Loucy (cell line): Measurements from ENCODE around the gene AGPAT3.

Source experiments
- H2AFZ ChIP-seq: fragments of 200-600 bp; sonication (generic); 2 replicates; pipeline ENCODE4 v1.6.0; 2016; ENCODE audit warnings: antibody characterized with exemption, mild to moderate bottlenecking, low read length, moderate library complexity
- H3F3A ChIP-seq: fragments of 200-600 bp; 2 replicates; pipeline ENCODE4 v1.6.0; 2016; ENCODE audit warnings: antibody characterized with exemption, low read depth, mild to moderate bottlenecking
- H3K27me3 ChIP-seq: fragments of 200-600 bp; sonication (generic); 2 replicates; pipeline ENCODE4 v1.6.1; 2014; ENCODE audit warnings: low read length, mild to moderate bottlenecking; ENCODE audit not compliant: insufficient read depth, poor library complexity, severe bottlenecking
- H3K36me3 ChIP-seq: fragments of 200-600 bp; sonication (generic); 2 replicates; pipeline ENCODE4 v1.6.1; 2016; ENCODE audit warnings: low read length; ENCODE audit not compliant: insufficient read depth
- H3K4me1 ChIP-seq: fragments of 200-600 bp; sonication (generic); 2 replicates; pipeline ENCODE4 v1.5.1; 2014; ENCODE audit warnings: low read length, mild to moderate bottlenecking; ENCODE audit not compliant: insufficient read depth, poor library complexity, severe bottlenecking
- H3K4me2 ChIP-seq: fragments of 200-600 bp; sonication (generic); 2 replicates; pipeline ENCODE4 v1.6.0; 2014; ENCODE audit warnings: antibody characterized with exemption, low read length, low read depth, mild to moderate bottlenecking; ENCODE audit not compliant: poor library complexity, severe bottlenecking
- H3K4me3 ChIP-seq: fragments of 200-600 bp; sonication (generic); 2 replicates; pipeline ENCODE4 v1.5.1; 2014; ENCODE audit warnings: low read length, mild to moderate bottlenecking, mixed read lengths; ENCODE audit not compliant: poor library complexity, severe bottlenecking
- H3K79me2 ChIP-seq: fragments of 200-600 bp; sonication (generic); 2 replicates; pipeline ENCODE4 v1.6.1; 2014; ENCODE audit warnings: low read length; ENCODE audit not compliant: insufficient read depth
- H3K9ac ChIP-seq: fragments of 200-600 bp; sonication (generic); 2 replicates; pipeline ENCODE4 v1.6.0; 2014; ENCODE audit warnings: mild to moderate bottlenecking, low read depth, low read length, moderate library complexity; ENCODE audit not compliant: poor library complexity, severe bottlenecking
- H3K9me2 ChIP-seq: fragments of 200-600 bp; sonication (generic); replicated peaks from 2 replicates; pipeline ENCODE4 v1.6.1; 2016; ENCODE audit warnings: low read depth, low read length, mixed read lengths
- H3K9me3 ChIP-seq: fragments of 200-600 bp; sonication (generic); 2 replicates; pipeline ENCODE4 v1.6.1; 2014; ENCODE audit warnings: mild to moderate bottlenecking, antibody characterized with exemption, low read length, low read depth; ENCODE audit not compliant: insufficient read depth
- H4K20me1 ChIP-seq: fragments of 200-600 bp; sonication (generic); 2 replicates; pipeline ENCODE4 v1.6.0; 2014; ENCODE audit warnings: antibody characterized with exemption, low read length, mild to moderate bottlenecking; ENCODE audit not compliant: insufficient read depth, poor library complexity, severe bottlenecking
- EZH2phosphoT487 ChIP-seq: fragments of 200-600 bp; IDR thresholded peaks from 2 replicates; pipeline ENCODE4 v1.6.1; 2018; ENCODE audit warnings: antibody characterized with exemption, mild to moderate bottlenecking, moderate library complexity, borderline replicate concordance
- TF ChIP-seq, protein P1 (sequence below): fragments of 200-600 bp; sonication (generic); conservative IDR thresholded peaks from 2 replicates; pipeline ENCODE4 v1.5.1; 2014; ENCODE audit warnings: mild to moderate bottlenecking, antibody characterized with exemption, low read length

The AGPAT3 gene

DNA sequence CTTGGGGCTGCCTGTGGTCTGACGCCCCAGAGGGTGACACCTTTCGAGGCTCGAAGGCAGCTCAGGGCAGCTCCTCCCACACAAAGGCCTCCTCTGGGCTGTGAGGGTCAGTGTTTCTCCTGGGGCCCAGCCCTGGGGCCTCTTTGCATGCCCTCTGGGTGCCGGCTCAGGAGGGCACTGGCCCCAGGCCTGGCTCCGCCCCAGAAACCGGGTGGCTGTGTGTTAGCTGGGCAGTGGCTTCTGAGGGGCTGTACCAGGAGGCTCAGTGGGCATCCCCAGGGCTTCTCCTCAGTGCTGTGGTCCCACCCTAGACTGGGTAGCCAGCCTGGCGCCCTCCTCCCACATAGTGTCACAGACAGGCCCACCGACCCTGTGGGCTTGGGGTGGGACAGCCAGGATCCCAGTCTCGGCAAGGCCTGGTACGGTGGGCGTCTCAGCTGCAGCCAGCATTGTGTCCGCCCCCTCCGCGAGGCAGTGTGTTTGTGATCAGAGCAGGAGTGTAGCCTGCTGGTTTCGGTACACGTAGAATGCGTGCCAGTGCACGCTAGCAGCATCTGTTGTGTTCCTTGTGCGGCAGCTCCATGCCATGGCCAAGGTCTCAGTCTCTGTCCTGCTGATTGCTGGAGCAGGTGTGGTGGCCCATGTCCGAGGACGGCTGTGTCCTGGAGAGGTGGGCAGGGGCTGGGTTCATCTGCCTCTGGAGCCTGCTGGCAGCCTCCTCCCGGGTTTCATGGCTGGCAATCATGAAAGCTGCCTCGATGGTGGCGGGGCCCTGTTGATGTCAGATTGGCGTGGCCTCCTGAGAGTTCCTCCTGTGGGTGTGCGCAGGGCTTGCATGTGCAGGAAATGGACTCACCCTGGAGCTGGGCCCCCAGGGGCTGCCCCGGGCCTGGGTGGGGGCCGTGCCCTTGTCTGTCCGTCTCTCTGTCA is 47.6 kb upstream of the AGPAT3 start:
- Histone ChIP-seq H3K9me2 (no peaks in the 10 kb centered on the region), H3K79me2 (no peaks in the 10 kb centered on the region), H3F3A (no peaks in the 10 kb centered on the region), H3K27me3 (no peaks in the 10 kb centered on the region), H2AFZ (no peak overlapping the region), H4K20me1 (no peaks in the 10 kb centered on the region), H3K9ac (no peak overlapping the region), H3K9me3 (no peaks in the 10 kb centered on the region), H3K4me3 (no peak overlapping the region), H3K36me3 (no peaks in the 10 kb centered on the region), H3K4me2 (no peak overlapping the region), H3K4me1 (no peaks in the 10 kb centered on the region)
- TF ChIP-seq EZH2phosphoT487, result no peak
- TF ChIP-seq, protein P1, sequence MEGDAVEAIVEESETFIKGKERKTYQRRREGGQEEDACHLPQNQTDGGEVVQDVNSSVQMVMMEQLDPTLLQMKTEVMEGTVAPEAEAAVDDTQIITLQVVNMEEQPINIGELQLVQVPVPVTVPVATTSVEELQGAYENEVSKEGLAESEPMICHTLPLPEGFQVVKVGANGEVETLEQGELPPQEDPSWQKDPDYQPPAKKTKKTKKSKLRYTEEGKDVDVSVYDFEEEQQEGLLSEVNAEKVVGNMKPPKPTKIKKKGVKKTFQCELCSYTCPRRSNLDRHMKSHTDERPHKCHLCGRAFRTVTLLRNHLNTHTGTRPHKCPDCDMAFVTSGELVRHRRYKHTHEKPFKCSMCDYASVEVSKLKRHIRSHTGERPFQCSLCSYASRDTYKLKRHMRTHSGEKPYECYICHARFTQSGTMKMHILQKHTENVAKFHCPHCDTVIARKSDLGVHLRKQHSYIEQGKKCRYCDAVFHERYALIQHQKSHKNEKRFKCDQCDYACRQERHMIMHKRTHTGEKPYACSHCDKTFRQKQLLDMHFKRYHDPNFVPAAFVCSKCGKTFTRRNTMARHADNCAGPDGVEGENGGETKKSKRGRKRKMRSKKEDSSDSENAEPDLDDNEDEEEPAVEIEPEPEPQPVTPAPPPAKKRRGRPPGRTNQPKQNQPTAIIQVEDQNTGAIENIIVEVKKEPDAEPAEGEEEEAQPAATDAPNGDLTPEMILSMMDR, result no peak

DNA sequence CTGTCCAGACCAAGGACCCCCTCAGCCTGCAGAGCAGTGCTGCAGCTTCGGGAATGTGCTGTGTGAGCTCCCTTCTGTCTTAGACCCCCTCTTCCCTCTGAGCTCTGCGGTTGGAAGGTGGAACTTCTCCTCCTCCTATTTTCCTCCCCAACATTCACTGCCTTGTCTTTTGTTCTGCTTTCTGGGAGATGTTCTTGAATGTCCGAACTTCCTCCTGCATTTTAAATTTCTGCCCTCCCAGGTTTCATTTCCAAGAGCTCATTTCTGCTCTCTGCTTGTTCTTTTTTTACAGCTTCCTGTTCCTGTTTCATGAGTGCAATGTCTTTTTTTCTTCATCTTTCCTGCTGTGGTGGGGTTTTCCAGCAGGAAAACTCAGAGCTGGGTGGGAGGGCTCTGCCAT is 46.3 kb upstream of the AGPAT3 start:
- no peak overlapping the region for H3K4me2 ChIP-seq
- no peaks in the 10 kb centered on the region for H3F3A ChIP-seq
- no peak for TF ChIP-seq EZH2phosphoT487
- TF ChIP-seq, protein P1, result no peak
- no peak overlapping the region for H2AFZ ChIP-seq
- no peak overlapping the region for H3K9ac ChIP-seq
- no peaks in the 10 kb centered on the region for H3K79me2 ChIP-seq
- no peaks in the 10 kb centered on the region for H4K20me1 ChIP-seq
- H3K4me3 ChIP-seq, result no peak overlapping the region
- H3K36me3 ChIP-seq, result no peaks in the 10 kb centered on the region
- H3K9me2 ChIP-seq, result no peaks in the 10 kb centered on the region
- no peaks in the 10 kb centered on the region for H3K4me1 ChIP-seq
- H3K27me3 ChIP-seq, result no peaks in the 10 kb centered on the region
- no peaks in the 10 kb centered on the region for H3K9me3 ChIP-seq

DNA sequence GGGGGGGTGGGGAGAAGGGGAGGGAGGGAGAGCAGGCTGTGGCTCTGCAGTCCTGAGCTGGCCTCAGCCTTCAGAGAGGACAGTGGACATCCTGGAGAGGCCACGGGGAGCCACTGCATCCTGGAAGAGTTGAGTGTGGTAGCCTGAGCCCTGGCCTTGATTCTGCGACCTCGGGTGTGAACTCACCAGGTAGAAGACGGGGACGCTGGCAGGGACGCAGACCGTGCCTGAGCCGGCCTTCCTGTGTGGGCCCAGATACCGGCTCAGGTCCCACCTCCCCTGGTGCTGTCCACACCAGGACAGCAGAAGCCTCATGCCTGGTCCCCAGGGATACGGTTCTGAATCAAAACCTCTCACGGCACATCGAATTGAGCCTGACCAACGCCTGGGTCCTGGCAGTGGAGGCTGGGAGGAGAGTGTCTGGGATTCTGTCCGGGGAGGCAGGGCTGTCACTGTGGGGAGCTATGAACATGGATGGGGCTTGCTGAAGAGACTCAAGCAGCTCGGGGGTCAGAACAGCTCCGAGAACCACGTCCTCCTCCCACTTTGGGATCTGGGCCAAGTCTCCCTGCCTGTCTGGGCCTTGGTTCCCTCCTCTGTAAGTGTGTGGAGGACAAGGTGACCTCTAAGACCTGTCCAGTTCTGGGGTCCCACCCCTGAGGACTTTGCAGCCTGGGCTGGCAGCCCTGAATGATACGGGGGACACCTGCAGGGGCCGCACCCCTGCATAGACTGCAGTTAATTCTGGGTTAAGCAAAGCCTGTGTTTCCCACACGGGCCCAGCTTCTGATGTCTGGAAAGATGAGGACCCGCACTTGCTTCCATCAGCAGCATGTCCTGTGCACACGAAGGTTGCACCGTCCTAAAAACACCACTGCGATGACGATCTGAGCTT is 45.3 kb upstream of the AGPAT3 start:
- Histone ChIP-seq H3K4me2 (no peak overlapping the region), H3K9me3 (no peaks in the 10 kb centered on the region), H3K9ac (no peak overlapping the region), H3F3A (no peaks in the 10 kb centered on the region), H4K20me1 (no peaks in the 10 kb centered on the region), H3K4me1 (no peaks in the 10 kb centered on the region), H3K27me3 (no peaks in the 10 kb centered on the region), H3K79me2 (no peaks in the 10 kb centered on the region), H3K9me2 (no peaks in the 10 kb centered on the region), H3K36me3 (no peaks in the 10 kb centered on the region), H3K4me3 (no peak overlapping the region), H2AFZ (no peak overlapping the region)
- TF ChIP-seq EZH2phosphoT487, result no peak
- TF ChIP-seq, protein P1, result no peak
